SK-N-SH treated with all-trans-retinoic acid at 6 μM for 48 hours (cell line): ENCODE measurements around the gene CTCFL.

Source experiments
- BACH2 ChIP-seq: fragments of 250-450 bp; sonication (Bioruptor Pico); IDR thresholded peaks from 2 replicates; pipeline ENCODE4 v1.9.0; 2021; ENCODE audit warnings: mild to moderate bottlenecking, borderline replicate concordance
- CREB5 ChIP-seq: fragments of 250-450 bp; sonication (Bioruptor Pico); IDR thresholded peaks from 2 replicates; pipeline ENCODE4 v1.5.1; 2020; ENCODE audit warnings: low read depth, mild to moderate bottlenecking, moderate library complexity
- CSRNP3 ChIP-seq: fragments of 250-450 bp; sonication (Bioruptor Pico); IDR thresholded peaks from 2 replicates; pipeline ENCODE4 v1.5.1; 2021; ENCODE audit warnings: mild to moderate bottlenecking, moderate library complexity
- ISL1 ChIP-seq: fragments of 250-450 bp; sonication (Bioruptor Pico); IDR thresholded peaks from 2 replicates; pipeline ENCODE4 v2.1.2; 2022; ENCODE audit warnings: mild to moderate bottlenecking, moderate library complexity
- RARB ChIP-seq: fragments of 250-450 bp; sonication (Bioruptor Pico); IDR thresholded peaks from 2 replicates; pipeline ENCODE4 v1.8.0; 2021; ENCODE audit warnings: mild to moderate bottlenecking, moderate library complexity
- SNAI2 ChIP-seq: fragments of 250-450 bp; sonication (Bioruptor Pico); IDR thresholded peaks from 2 replicates; pipeline ENCODE4 v1.5.0; 2020; ENCODE audit warnings: mild to moderate bottlenecking, moderate library complexity
- ZFP3 ChIP-seq: fragments of 250-450 bp; sonication (Bioruptor Pico); IDR thresholded peaks from 2 replicates; pipeline ENCODE4 v1.5.0; 2020; ENCODE audit warnings: mild to moderate bottlenecking, moderate library complexity
- ZFP30 ChIP-seq: fragments of 450-650 bp; formaldehyde crosslinking; IDR thresholded peaks from 2 replicates; pipeline ENCODE4 v1.5.0; 2022; ENCODE audit warnings: mild to moderate bottlenecking, moderate library complexity
- ZNF565 ChIP-seq: fragments of 450-650 bp; formaldehyde crosslinking; conservative IDR thresholded peaks from 2 replicates; pipeline ENCODE4 v1.5.0; 2020; ENCODE audit warnings: low read depth, mild to moderate bottlenecking, moderate library complexity
- ZNF70 ChIP-seq: fragments of 450-650 bp; formaldehyde crosslinking; IDR thresholded peaks from 2 replicates; pipeline ENCODE4 v1.5.0; 2020; ENCODE audit warnings: mild to moderate bottlenecking, moderate library complexity

GRCh38 chr20:57482148-57482547 is 42.8 kb downstream of the CTCFL start:
- TF ChIP-seq ISL1 (CRISPR knock-in tag) (no peak), ZFP30 (no peak), RARB (no peak), ZNF70 (CRISPR knock-in tag) (no peak), ZNF565 (CRISPR knock-in tag) (no peak), BACH2 (CRISPR knock-in tag) (no peak), CREB5 (CRISPR knock-in tag) (no peak), CSRNP3 (CRISPR knock-in tag) (no peak), SNAI2 (CRISPR knock-in tag) (no peak), ZFP3 (CRISPR knock-in tag) (no peak)
